NT2/D1 (cell line): ENCODE data around the gene ARVCF.

Experiments
- DNase-seq: peaks from one replicate; pipeline ENCODE4 v3.0.0-alpha.2; 2011; ENCODE audit warnings: low read depth, low spot score
- H3K27me3 ChIP-seq: 2 replicates; pipeline ENCODE4 v1.6.0; 2011; ENCODE audit warnings: mild to moderate bottlenecking; ENCODE audit not compliant: insufficient read length, insufficient read depth
- H3K36me3 ChIP-seq: 2 replicates; pipeline ENCODE4 v1.6.1; 2011; ENCODE audit warnings: mild to moderate bottlenecking, low read length, mixed read lengths; ENCODE audit not compliant: insufficient read depth, insufficient read length
- H3K4me1 ChIP-seq: 2 replicates; pipeline ENCODE4 v1.5.1; 2011; ENCODE audit not compliant: insufficient read depth, insufficient read length
- H3K4me3 ChIP-seq: 2 replicates; pipeline ENCODE4 v1.5.1; 2011; ENCODE audit warnings: low read depth; ENCODE audit not compliant: insufficient read length
- H3K9ac ChIP-seq: 2 replicates; pipeline ENCODE4 v1.6.0; 2011; ENCODE audit warnings: low read depth; ENCODE audit not compliant: insufficient read length
- H3K9me3 ChIP-seq: 2 replicates; pipeline ENCODE4 v1.5.1; 2011; ENCODE audit warnings: mild to moderate bottlenecking, low read length; ENCODE audit not compliant: insufficient read depth
- SUZ12 ChIP-seq: IDR thresholded peaks from 2 replicates; pipeline ENCODE4 v1.6.1; 2011; ENCODE audit not compliant: insufficient read length, insufficient read depth; ENCODE audit errors: extremely low read depth
- YY1 ChIP-seq: IDR thresholded peaks from 2 replicates; pipeline ENCODE4 v1.6.1; 2011; ENCODE audit not compliant: insufficient read length, insufficient read depth
- ZNF274 ChIP-seq: IDR thresholded peaks from 2 replicates; pipeline ENCODE4 v1.6.1; 2011; ENCODE audit warnings: mild to moderate bottlenecking, low read depth, low read length

The ARVCF gene

DNA sequence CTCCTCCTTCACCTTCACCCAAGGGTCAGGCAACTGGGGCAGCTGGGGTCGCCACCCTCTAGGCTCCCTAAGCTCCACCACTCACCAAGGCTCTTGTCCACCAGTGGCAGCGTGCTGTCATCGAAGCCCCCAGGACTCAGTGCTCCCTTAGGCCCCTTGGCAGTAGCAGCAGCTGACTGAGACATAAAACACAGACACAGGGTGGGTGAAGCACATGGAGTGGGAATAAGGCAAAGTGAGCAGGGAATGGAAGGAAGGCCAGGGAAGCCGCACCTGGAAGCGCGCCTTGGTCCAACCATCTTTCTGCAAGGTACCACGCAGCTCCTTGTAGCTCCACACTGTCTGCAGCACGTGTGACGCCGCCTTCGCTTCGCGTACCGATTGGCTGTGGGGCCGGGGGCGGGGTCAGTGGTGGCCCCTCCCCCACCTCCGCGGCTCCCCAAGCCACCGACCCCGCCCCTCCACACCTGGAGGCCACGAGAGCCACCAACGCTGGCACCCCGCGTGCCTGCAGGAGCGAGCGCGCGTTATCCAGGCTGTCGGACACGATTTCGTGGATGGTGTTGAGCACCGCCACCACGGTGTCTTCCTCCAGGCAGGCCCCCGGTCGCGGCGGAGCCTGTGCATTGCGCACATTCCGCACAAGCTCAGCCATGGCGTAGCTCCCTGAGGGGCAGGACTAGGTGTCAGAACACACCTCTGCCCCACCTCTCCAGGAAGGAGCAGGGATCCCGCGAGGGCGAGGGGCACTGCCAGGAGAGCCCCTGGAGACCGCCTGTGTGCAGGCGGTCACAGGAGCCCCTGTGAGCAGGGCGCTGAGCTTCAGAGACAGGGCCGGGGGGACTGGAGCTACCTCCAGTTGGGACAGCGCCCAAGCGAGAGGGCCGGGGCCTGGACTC, 43.7 kb downstream of the ARVCF start:
- TF ChIP-seq ZNF274 (no peak), YY1 (no peak), SUZ12 (no peak)
- H3K9me3 ChIP-seq = no peaks in the 10 kb centered on the region

DNA sequence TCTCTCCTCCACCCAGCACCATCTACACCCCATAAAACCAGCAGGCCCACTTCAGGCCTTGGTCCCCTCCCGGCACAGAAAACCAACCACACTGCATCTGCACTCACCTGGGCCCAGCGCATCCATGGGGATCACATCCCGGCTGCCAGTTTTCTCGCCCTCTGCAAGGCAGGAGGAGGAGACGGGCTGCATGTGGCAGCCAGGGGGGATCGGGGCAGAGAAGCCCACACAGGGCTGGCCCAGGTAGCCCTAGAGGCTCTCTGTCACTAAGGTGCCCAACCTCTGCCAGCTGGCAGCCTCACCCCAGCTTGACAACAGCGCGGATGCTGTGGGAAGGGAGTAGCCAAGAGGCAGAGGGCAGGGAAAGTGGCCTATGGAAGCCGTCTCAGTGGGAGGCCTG, 44.4 kb downstream of the ARVCF start:
- Histone ChIP-seq H3K4me3 (no peak overlapping the region), H3K9me3 (no peaks in the 10 kb centered on the region), H3K4me1 (peaks cover 15% of the 10 kb centered on the region), H3K9ac (no peak overlapping the region), H3K36me3 (peaks cover 69% of the 10 kb centered on the region), H3K27me3 (no peaks in the 10 kb centered on the region)
- TF ChIP-seq SUZ12 = no peak
- DNase-seq = no peak

More for the DNA sequence above, 43.7 kb downstream of the ARVCF start:
- Histone ChIP-seq H3K4me1 (peaks cover 15% of the 10 kb centered on the region), H3K36me3 (peaks cover 66% of the 10 kb centered on the region), H3K9ac (no peak overlapping the region), H3K4me3 (no peak overlapping the region), H3K27me3 (no peaks in the 10 kb centered on the region)
- no peak for DNase-seq

DNA sequence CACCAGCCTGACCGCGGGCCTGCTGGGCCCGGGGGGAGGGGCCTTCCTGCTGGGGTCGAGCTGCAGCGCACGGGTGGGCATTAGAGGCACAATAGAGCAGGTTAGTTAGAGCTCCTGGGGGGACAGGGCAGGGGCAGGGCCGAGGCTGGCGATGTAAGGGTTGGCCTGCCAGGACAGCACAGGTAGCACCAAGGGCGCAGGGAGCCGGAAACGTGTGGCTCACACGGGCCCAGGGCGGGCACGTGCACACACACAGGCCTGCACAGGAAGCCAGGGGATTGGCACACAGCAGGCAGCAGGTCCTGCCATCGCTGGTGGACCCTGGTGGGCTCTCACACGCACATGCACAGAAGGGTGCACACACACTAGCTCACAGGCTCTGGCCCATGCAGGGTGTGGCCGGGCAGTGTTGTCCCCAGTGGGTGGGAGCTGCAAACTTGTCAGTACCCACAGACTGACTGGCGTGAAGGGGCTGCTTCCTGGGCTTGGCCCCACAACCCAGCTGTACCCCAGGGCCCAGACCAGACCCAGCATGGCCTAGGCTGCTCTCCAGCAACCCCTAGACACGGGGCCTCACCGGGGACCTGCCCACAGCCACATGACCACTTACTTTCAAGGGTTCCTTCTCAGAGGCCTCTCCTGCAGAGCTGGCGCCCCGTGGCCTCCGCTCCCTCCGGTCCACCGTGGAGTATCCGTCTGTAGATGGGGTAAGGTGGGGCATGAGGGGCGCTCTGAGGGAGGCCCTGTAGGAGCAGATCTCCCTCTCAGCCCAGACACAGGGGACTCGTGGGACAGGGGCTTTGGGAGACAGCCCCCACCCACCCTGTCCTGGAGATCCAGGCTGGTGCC, 45.1 kb downstream of the ARVCF start:
- peaks cover 15% of the 10 kb centered on the region for H3K4me1 ChIP-seq
- no peaks in the 10 kb centered on the region for H3K9me3 ChIP-seq
- DNase-seq = no peak
- no peaks in the 10 kb centered on the region for H3K27me3 ChIP-seq
- H3K4me3 ChIP-seq = no peak overlapping the region
- TF ChIP-seq ZNF274 = no peak
- TF ChIP-seq YY1 = no peak
- TF ChIP-seq SUZ12 = no peak
- peaks cover 71% of the 10 kb centered on the region for H3K36me3 ChIP-seq
- H3K9ac ChIP-seq = no peak overlapping the region

DNA sequence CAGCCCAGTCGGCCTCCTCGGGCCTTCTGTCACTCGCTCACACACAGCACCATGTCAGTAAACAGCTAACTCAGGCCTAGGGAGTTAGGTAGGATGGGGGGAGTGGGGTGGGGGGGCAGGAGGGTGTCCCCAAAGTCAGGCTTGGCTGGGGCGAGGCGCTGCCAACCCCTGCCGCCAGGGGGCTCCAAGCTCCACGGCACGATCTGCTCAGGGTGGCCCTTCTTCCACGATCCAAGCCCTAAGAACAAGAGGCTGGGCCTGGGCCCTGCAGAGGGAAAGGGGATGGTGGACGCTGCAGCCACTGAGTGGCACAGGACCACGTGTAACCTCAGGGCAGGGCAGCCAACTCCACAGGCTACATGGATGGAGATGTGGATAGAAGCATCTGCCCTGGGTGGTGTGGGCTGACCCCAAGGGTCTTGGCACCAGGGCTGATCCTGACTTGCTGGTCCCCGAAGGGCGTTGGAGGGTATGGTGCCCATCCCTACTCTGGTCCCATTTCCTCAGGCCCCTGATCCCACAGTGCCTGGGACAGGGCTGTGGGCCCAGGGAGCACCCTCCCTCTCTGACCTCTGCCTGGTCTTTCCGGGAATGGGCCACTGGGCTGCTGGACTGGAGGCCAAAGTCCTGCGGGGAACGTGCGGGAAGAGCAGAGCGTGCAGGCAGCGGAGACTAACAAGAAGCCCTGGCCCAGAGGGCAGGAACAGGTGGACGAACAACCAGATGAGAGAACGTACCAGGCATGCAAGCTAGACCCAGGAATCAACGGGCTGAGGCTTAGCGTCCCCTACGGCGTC, 45.9 kb downstream of the ARVCF start:
- Histone ChIP-seq H3K9me3 (no peaks in the 10 kb centered on the region), H3K4me1 (peaks cover 14% of the 10 kb centered on the region), H3K4me3 (no peak overlapping the region), H3K36me3 (peaks cover 78% of the 10 kb centered on the region), H3K27me3 (no peaks in the 10 kb centered on the region), H3K9ac (peak overlapping the region; percentile 33)
- TF ChIP-seq SUZ12 (no peak), ZNF274 (no peak), YY1 (no peak)
- DNase-seq = no peak

DNA sequence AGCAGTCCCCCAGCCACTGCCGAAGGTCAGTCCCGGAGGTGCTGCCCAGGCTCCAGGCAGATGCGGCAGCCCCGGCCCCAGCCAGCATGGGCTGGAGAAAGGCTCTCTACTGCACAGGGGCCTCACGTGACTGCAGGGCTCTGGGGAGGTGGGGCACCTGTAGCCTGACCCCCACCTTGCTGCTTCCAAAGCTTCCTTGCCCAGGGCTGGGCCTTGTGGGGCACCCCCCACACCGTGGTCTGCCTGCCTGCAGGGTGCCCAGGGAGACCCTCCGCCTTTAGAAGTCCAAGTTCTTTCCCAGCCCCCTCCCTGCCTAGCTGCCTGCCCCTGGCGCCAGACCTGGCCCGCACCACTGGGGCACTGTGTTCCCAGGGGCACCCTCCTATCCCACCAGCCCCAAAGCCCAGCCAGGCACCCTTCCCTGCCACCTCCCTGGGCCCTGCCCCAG, 46.6 kb downstream of the ARVCF start:
- Histone ChIP-seq H3K4me3 (no peak overlapping the region), H3K4me1 (peaks cover 8% of the 10 kb centered on the region), H3K9me3 (no peaks in the 10 kb centered on the region), H3K36me3 (peaks cover 79% of the 10 kb centered on the region), H3K27me3 (no peaks in the 10 kb centered on the region), H3K9ac (no peak overlapping the region)
- TF ChIP-seq YY1 = no peak
- no peak for DNase-seq

DNA sequence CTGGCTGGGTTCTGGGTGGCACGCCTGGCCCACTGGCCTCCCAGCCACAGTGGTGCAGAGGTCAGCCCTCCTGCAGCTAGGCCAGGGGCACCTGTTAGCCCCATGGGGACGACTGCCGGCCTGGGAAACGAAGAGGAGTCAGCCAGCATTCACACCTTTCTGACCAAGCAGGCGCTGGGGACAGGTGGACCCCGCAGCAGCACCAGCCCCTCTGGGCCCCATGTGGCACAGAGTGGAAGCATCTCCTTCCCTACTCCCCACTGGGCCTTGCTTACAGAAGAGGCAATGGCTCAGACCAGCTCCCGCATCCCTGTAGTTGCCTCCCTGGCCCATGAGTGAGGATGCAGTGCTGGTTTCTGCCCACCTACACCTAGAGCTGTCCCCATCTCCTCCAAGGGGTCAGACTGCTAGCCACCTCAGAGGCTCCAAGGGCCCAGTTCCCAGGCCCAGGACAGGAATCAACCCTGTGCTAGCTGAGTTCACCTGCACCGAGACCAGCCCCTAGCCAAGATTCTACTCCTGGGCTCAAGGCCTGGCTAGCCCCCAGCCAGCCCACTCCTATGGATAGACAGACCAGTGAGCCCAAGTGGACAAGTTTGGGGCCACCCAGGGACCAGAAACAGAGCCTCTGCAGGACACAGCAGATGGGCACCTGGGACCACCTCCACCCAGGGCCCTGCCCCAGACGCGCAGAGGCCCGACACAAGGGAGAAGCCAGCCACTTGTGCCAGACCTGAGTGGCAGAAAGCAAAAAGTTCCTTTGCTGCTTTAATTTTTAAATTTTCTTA, 47.3 kb downstream of the ARVCF start:
- TF ChIP-seq SUZ12 = no peak
- TF ChIP-seq ZNF274 = no peak
- TF ChIP-seq YY1 = no peak
- Histone ChIP-seq H3K9ac (no peak overlapping the region), H3K36me3 (peaks cover 86% of the 10 kb centered on the region), H3K4me3 (no peak overlapping the region), H3K9me3 (no peaks in the 10 kb centered on the region), H3K4me1 (peaks cover 4% of the 10 kb centered on the region), H3K27me3 (no peaks in the 10 kb centered on the region)
- DNase-seq = no peak
